ENCODE data around the gene EEA1.

- no peak for TF ChIP-seq CTCF (IDR thresholded peaks at IDR 0.05 in 4 of 5, conservative IDR thresholded peaks at IDR 0.05 in 1 of 5)
- TF ChIP-seq POLR2A (IDR thresholded peaks at IDR 0.05) = no peak
Measured at GRCh38 chr12:92955997-92956663, 27.0 kb upstream of the EEA1 start.

All from gastrocnemius medialis (tissue), 4 donors.